Stimulated activated CD4-positive, alpha-beta T cell treated with anti-CD3 and anti-CD28 coated beads, Interleukin-4, amount 100 ng/mL, for 48 hours (primary cell): ENCODE data around the gene FADS2.

Experiments used
- DNase-seq, 2 donors: peaks; one replicate each; pipeline ENCODE4 v3.0.0-alpha.2; 2020; ENCODE audit warnings: low read depth in 2 of 2

Gene FADS2

GRCh38 chr11:61905067-61905696 lies 77.1 kb downstream of the FADS2 start:
- no peak for DNase-seq

DNA sequence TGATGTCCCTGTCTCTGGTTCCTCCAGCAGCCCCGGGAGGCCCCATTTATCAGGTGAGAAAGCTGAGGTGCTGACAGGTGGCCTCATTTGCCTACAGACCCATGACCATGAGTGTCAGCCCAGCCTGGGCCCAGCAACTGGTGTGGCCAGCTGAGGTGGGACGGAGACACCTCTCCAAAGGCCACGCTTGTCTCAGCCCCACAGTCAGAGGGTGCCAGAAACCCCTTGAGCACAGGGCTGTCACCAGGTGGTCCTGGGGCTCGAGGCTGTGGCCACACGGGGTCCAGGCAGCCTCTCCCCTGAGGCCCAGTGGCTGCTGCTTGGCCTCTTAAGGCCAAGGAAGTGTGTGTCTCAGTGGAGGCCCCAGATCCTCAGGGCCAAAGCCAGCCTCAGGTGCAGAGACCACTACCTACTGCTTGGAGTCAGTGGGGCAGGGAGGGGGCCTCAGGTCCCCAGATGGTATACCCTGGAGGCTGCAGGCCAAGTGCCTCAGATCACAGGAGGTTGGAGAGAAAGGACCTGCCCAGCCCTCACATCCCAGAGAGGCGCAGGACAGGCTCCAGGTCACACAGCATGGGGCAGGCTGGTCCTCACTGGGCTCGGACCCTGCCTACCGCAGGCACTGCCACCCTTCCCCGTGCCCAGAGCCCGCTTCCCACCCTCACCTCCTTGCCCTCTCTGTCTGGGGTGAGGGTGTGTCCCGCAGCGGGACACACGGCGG lies 77.9 kb downstream of the FADS2 start:
- DNase-seq, result no peak

DNA sequence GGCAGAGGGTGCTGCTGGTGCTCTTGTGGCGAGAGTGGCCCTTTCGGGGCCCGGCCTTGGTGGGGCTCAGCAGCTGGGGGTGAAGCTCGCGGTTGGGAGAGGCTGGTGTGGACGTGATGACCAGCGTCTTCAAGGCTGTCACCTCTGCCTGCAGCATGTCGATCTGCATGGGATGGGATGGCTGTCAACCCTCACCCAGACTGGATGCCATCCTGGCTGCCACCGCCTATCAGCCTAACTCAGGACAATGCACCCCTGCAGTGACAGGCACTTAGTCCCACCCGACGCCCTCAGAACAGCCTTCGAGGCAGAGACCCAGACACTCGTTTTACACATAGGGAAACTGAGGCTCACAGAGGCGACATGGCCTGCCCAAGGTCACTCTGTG lies 78.4 kb downstream of the FADS2 start:
- no peak for DNase-seq

- no peak for DNase-seq
Measured at GRCh38 chr11:61907282-61907681, 79.2 kb downstream of the FADS2 start.

DNA sequence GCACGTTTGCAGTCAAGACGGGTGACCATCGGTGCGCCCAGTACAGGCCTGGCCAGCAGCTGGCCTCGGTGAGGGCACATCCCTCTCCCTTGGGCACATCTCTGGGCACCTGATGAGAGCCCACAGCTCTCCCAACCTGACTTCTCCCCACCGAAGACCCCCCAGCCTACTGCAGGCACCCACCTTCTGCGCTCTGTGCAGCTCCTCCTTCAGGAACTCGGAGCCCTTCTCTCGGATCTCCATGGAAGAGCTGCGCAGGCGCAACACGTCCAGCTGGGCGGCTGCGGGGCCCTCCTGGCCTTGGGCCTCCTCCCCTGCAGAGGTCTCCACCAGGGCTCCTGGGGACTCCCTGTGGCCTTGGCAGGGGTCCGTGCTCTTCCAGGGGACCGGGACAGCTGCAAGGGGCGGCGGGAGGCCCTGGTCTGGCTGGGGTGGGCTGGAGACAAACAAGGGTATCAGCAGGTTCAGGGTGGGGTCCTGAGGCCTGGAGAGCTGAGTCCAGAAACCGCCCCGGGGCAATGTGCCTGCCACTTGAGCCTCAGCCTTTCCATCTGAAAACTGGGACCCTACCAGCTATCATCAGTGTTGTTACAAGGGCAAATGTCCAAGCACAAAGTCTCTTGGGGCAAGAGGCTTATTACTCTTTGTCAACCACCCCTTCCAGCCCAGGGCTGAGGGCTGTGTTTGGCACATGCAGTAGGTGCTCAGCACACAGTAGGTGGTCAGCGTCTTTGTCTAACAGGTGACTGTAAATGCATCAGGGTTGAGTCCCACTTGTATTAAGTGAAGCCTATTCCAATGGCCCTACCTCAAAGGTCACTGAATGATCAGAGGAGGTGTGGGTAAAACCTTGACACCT lies 80.0 kb downstream of the FADS2 start:
- no peak for DNase-seq

DNA sequence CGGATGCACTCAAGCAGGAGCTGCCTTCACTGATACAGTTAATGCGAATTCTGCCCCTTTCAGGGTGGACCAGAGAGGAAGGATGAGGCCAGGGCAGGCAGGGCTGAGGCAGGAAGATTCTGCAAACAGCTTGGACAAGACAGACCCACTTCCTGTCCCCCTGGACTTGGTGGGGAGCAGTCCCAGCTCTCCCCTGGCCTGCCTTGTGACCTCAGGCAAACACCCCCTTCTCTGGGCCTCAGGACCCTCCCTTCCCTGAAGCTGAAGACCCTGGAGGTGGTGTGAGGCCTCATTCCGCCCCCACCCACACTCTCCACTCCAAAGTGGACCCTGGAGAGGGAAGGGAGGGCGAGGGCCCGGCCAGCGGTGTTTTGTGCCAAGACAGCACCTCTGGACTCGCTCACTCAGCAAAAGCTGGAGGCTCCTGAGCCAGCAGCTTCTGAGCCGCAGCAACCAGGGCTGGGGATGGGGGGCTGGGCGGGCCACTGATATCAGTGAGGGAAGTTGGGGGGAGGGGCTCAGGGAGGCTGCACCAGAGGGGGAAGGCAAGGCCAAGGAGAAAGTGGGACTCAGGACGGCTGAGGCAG lies 80.7 kb downstream of the FADS2 start:
- DNase-seq, result no peak

- DNase-seq, result no peak
Measured at GRCh38 chr11:61910187-61911127, 82.4 kb downstream of the FADS2 start.

DNA sequence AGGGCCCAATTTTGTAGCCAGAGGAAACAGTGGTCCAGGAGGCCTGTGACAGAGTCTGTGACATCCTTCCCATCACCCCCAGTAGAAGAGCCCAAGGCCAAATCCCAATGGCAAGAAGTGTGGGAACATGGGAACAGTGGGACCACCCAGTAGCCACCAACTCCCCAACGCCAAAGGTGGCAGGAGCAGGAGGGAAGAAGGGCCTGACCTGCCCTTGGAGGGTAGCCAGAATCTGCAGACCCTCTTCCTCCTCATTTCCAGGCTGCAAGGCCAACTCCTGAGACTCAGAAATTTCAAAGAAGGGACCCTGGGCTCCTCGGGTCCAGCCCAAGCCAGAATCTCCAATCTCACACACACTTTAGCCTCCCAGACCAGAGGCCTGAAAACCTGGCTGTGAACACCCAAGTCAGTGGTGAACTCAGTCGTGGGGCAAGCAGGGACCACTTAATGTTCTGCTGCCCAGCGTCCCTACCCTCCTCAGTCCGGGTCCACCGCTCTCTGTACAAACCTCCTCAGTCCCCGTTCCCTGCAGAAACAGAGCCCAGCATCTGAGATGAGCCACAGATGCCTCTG lies 83.1 kb downstream of the FADS2 start:
- DNase-seq, result no peak

DNA sequence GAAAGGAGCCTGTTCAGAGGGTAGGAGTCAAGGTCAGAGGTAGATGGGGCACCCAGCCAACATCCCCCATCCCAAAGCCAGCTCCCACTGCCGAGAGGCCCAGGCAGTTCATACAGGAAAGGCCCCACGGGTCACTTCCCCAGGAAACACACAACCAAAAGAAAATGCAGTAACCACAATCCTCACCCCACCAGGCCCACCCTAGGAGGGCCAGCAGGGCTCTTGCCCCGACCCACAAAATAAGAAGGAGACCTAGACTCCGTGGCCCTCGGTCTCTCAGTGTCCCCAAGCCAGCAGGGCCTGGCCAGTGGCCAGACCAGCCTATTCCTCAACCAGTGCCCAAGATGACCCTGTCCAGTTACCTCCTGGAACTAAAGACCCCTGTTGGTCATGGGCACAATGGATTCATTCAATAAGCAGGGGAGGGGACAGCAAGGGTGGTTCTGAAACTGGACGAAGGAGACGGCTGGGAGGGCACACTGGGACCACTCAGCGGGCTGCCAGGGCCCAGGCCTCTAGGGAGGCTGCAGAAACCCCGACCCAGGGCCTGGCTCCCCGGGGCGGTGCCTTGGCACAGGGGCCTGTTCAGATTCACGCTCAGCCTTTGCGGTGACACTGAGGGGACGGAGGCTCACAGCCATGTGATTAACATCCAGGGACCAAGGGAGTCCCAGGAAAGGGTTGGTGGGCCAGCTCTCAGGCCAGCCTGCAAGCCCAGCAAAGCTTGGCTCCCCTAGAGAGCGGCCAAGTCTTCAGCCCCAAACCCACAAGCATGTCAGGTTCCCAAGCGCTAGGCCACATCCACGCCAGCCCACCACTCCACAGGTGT lies 83.8 kb downstream of the FADS2 start:
- DNase-seq, result no peak

DNA sequence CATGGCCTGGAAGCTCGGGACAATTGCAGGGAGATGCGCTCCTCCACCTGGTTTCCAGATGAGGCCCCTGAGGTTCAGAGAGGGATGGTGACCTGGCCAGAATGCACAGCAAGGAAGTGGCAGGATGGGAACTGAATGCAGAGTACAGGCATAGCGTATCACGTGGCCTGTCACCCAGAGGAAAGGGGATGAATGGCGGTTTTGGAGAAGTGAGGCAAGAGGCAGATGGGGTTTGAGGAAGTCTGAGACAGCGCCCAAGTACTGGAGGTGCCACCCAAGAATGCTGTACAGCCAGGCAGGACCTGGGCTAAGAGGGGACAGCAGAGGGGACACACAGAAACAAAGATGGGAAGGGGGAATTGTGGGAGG lies 84.4 kb downstream of the FADS2 start:
- DNase-seq, result no peak

DNA sequence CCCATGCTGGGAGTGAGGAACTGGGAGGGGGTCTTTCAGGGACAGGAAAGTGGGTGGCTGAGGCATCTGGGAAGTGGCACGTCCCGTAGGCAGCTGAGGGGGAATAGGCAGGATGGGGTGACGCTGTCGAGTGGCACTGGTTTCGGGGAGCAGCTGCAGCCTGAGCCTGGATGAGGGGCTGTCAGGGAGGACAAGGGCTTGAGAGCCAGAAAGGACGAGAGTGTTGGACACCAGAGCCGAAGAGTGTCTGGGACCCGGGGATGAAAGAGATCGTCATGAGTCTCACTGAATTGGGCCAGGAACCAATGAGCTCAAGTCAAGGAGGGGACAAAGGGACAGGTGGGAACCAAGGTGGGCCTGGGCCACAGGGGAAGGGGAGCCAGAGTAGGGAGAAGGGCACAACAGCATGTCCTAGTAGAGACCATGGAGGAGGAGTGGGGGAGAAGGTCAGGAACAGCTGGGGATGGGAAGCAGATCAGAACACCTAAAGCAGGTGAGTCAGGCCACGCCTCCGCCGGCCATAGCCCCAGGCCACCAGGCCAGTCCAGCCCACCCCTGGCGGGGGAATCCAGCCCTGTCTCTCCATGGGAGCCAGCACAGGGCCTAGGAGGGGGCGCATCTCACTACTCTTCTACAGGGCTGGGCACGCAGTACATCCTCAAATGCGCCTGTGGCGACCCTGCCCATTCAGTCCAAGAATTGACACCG lies 85.0 kb downstream of the FADS2 start:
- no peak for DNase-seq

GRCh38 chr11:61913699-61914395 lies 85.7 kb downstream of the FADS2 start:
- DNase-seq, result no peak

GRCh38 chr11:61914471-61915171 lies 86.5 kb downstream of the FADS2 start:
- DNase-seq, result no peak

DNA sequence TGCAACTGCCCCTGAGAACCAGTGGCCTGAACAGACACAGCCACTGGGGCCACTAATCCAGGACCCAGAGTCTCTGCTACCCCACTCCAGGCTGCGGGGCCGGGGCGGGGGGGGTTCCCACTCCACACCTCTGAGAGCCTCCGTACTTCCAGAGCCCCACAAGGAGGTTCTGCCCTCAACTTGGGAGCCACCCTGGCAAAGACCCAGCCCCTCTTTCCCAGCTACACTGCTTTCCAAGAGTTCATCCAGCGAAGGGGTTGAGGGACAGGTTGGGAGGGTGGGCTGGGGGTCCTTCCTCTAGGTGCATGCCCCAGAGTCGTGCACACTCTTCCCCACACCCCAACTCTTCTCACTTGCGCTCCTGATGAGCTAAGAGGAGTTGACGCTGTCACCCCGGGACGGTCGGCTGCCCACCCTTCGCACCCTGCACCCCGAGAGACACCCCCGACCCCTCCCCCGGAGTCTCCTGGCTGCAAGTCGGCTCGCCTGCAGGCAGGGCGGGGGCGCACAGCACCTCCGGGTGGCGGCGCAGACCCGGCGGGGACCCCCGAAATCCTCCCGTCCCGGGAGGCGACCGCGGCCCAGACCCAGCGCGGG lies 88.7 kb downstream of the FADS2 start:
- DNase-seq, result no peak
